K562 (cell line): Measurements from ENCODE around the gene LMNA. TPM values are rescaled to one million over a fixed set of nuclear protein-coding genes. Genes with fewer than 3 reads are reported as not detected.

Source experiments
- BACH1 ChIP-seq: fragments of 200-800 bp; sonication (Bioruptor generic); IDR thresholded peaks from 2 replicates; pipeline ENCODE4 v1.6.1; 2016; ENCODE audit warnings: missing genetic modification characterization, missing compliant biosample characterization
- DDX20 ChIP-seq: fragments of 450-650 bp; IDR thresholded peaks from 2 replicates; pipeline ENCODE4 v1.6.1; 2016; ENCODE audit warnings: missing genetic modification characterization, low read depth, mild to moderate bottlenecking, missing compliant biosample characterization, moderate library complexity
- DEAF1 ChIP-seq: fragments of 450-650 bp; formaldehyde crosslinking; IDR thresholded peaks from 2 replicates; pipeline ENCODE4 v1.4.0; 2020; ENCODE audit warnings: mild to moderate bottlenecking, moderate library complexity
- ETV5 ChIP-seq: sonication (generic); formaldehyde crosslinking; IDR thresholded peaks from 2 replicates; pipeline ENCODE4 v1.4.0; 2020; ENCODE audit warnings: low read depth, mild to moderate bottlenecking, missing genetic modification reagents
- EZH2 ChIP-seq: IDR thresholded peaks from 2 replicates; pipeline ENCODE4 v1.6.1; 2012; ENCODE audit warnings: low read depth, mild to moderate bottlenecking, inconsistent platforms, low read length, borderline replicate concordance
- GABPB2 ChIP-seq: fragments of 250-450 bp; sonication (Bioruptor Pico); conservative IDR thresholded peaks from 2 replicates; pipeline ENCODE4 v1.5.1; 2021; ENCODE audit warnings: mild to moderate bottlenecking
- GTF2A2 ChIP-seq: IDR thresholded peaks from 2 replicates; pipeline ENCODE4 v1.6.1; 2016; ENCODE audit warnings: mild to moderate bottlenecking, missing genetic modification characterization, missing compliant biosample characterization
- HMBOX1 ChIP-seq: sonication (generic); IDR thresholded peaks from 2 replicates; pipeline ENCODE4 v1.6.1; 2016
- MAZ ChIP-seq, 2 experiments: fragments of 450-650 bp in 1 of 2; sonication (generic) in 1 of 2; formaldehyde crosslinking; IDR thresholded peaks in 1 of 2; conservative IDR thresholded peaks in 1 of 2; 2 replicates each; pipeline versions ENCODE4 v1.4.0 to v1.5.0; 2020; ENCODE audit warnings: mild to moderate bottlenecking in 1 of 2, missing genetic modification reagents in 1 of 2
- PATZ1 ChIP-seq: fragments of 250-450 bp; sonication (Bioruptor Pico); IDR thresholded peaks from 2 replicates; pipeline ENCODE4 v1.5.0; 2020; ENCODE audit warnings: mild to moderate bottlenecking, borderline replicate concordance
- TSHZ1 ChIP-seq: fragments of 250-450 bp; sonication (Bioruptor Pico); IDR thresholded peaks from 2 replicates; pipeline ENCODE4 v1.4.0; 2020; ENCODE audit warnings: mild to moderate bottlenecking, moderate library complexity
- UBTF ChIP-seq, 2 experiments: IDR thresholded peaks; 2 replicates each; pipeline ENCODE4 v1.6.1; 2012; ENCODE audit warnings: improper control_type of control experiment in 2 of 2, low read depth in 2 of 2, low read length in 2 of 2, borderline replicate concordance in 1 of 2
- ZNF518B ChIP-seq: fragments of 250-450 bp; sonication (Bioruptor Pico); IDR thresholded peaks from 2 replicates; pipeline ENCODE4 v1.5.0; 2021; ENCODE audit warnings: mild to moderate bottlenecking, moderate library complexity
- polyA plus RNA-seq, 8 experiments: library from polyadenylated mRNA; depleted of rRNA in 4 of 8; stranded (reverse) in 5 of 8; unstranded in 3 of 8; fragments of >200 nt; fragmentation: Nextera tagmentation in 2 of 8; fragmentation: Illumina TruSeq in 1 of 8; extraction: Ambion mirVana in 2 of 8; extraction: Trizol in 1 of 8; gene quantifications; 2 replicates each; pipeline versions ENCODE4 v1.2.1 to v1.2.3, GENCODE V29; 2011 to 2014; ENCODE audit warnings: inconsistent platforms in 1 of 8, missing spikeins in 1 of 8
- total RNA-seq, 7 experiments: library from RNA; depleted of rRNA in 6 of 7; stranded (reverse); fragments of >200 nt in 6 of 7; fragmentation: Illumina TruSeq in 2 of 7; extraction: Trizol in 2 of 7; gene quantifications; 2 replicates each; pipeline versions ENCODE4 v1.2.1 to v1.2.3, GENCODE V29; 2011 to 2021; ENCODE audit warnings: low replicate concordance in 1 of 7

LMNA gene
- total and polyA plus RNA-seq, 9 of the 15 experiments (the other 6 are each of a cell fraction or from before 2014, with no cell fraction given) = 1.00 to 347 (median 88.2) TPM

GRCh38 chr1:156145650-156146019 is 31.1 kb downstream of the LMNA start (continued):
- TF ChIP-seq TSHZ1 (no peak), BACH1 (tag) (no peak), MAZ (CRISPR knock-in tag; conservative IDR thresholded peaks at IDR 0.05 in 1 of 2, IDR thresholded peaks at IDR 0.05 in 1 of 2) (no peak), EZH2 (no peak), HMBOX1 (no peak), UBTF (IDR thresholded peaks at IDR 0.05; ENCODE audit: borderline replicate concordance in 1 of 2, low read depth in 2 of 2, low read length in 2 of 2) (no peak), ZNF518B (CRISPR knock-in tag) (no peak), GTF2A2 (tag) (no peak), DDX20 (tag) (no peak), DEAF1 (CRISPR knock-in tag) (no peak), GABPB2 (no peak), ETV5 (CRISPR knock-in tag) (no peak), PATZ1 (no peak)
